Uterus (tissue), 2 donors: Measurements from ENCODE around the gene ANKRD29.

Source experiments
- POLR2A ChIP-seq, 2 donors: fragments of 450-650 bp; IDR thresholded peaks; one replicate each; pipeline ENCODE4 v1.6.1; 2016; ENCODE audit warnings: antibody characterized with exemption in 2 of 2, mild to moderate bottlenecking in 1 of 2, moderate library complexity in 1 of 2
- TF ChIP-seq, protein P1 (sequence below), 4 experiments: fragments of 200-600 bp in 2 of 4; fragments of 450-650 bp in 2 of 4; sonication (generic) in 2 of 4; IDR thresholded peaks; one replicate each; pipeline ENCODE4 v1.5.1; 2016 to 2019; ENCODE audit warnings: antibody characterized with exemption in 4 of 4, mild to moderate bottlenecking in 2 of 4, moderate library complexity in 1 of 4

- TF ChIP-seq POLR2A (IDR thresholded peaks at IDR 0.05), result no peak
- TF ChIP-seq, protein P1, sequence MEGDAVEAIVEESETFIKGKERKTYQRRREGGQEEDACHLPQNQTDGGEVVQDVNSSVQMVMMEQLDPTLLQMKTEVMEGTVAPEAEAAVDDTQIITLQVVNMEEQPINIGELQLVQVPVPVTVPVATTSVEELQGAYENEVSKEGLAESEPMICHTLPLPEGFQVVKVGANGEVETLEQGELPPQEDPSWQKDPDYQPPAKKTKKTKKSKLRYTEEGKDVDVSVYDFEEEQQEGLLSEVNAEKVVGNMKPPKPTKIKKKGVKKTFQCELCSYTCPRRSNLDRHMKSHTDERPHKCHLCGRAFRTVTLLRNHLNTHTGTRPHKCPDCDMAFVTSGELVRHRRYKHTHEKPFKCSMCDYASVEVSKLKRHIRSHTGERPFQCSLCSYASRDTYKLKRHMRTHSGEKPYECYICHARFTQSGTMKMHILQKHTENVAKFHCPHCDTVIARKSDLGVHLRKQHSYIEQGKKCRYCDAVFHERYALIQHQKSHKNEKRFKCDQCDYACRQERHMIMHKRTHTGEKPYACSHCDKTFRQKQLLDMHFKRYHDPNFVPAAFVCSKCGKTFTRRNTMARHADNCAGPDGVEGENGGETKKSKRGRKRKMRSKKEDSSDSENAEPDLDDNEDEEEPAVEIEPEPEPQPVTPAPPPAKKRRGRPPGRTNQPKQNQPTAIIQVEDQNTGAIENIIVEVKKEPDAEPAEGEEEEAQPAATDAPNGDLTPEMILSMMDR (IDR thresholded peaks at IDR 0.05), result no peak
Measured at GRCh38 chr18:23675236-23675635, 12.5 kb upstream of the ANKRD29 start.
